GM21526 (cell line): Measurements from ENCODE around the gene TIMM13.
"Not testable (repeated sequence)": the region's sequence is repeated elsewhere in the genome, so short reads cannot be mapped to it uniquely, and the experiment has no call there.

Source experiments
- ATAC-seq: cut with Tn5 transposase; IDR thresholded peaks from one replicate; pipeline ENCODE4 v1.9.1; 2021; ENCODE audit warnings: moderate library complexity; ENCODE audit not compliant: unreplicated experiment, low FRiP score

Gene TIMM13

DNA sequence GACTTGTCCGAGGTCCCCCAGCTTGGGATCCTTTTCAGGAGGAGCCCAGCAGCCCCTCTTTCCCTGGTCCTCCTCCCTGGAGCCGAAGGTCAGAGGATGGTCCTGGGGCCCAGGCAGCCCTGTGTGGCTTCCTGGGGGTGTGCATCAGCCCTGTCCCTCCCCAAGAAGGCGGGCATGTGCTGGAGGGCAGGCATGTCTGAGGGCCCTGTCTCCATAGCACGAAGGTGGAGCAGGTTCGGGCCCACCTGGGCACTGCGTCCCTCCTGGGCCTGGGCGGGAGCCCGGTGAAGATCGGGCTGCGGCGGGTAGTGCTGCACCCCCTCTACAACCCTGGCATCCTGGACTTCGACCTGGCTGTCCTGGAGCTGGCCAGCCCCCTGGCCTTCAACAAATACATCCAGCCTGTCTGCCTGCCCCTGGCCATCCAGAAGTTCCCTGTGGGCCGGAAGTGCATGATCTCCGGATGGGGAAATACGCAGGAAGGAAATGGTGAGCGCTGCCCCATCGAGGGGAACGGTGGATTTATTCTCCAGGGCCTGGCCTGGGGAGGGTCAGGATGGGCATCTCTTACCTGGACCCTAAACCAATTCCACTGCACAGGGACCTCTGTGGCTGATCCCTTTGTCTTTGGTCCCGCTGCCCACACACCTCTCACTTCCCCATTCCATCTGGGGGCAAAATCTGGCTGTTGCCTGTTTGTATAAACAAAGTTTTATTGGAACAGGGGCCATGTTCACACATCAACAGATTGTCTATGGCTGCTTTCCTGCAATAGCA lies 10.9 kb downstream of the TIMM13 start:
- ATAC-seq, result no peak

DNA sequence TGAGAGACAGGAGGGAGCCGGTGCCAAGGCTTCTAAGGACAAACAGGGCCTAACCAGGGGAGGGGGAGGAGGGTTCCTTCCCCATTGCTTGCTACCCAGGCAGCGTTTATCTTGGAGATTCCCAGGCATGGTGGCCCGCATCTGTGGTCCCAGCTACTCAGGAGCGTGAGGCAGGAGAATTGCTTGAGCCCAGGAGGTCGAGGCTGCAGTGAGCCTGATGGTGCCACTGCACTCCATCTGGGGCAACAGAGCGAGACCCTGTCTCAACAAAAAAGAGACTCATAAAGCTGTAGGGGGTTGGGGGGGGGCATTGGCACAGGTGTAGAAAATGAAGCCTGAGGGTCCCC lies 11.4 kb downstream of the TIMM13 start:
- no peak for ATAC-seq

DNA sequence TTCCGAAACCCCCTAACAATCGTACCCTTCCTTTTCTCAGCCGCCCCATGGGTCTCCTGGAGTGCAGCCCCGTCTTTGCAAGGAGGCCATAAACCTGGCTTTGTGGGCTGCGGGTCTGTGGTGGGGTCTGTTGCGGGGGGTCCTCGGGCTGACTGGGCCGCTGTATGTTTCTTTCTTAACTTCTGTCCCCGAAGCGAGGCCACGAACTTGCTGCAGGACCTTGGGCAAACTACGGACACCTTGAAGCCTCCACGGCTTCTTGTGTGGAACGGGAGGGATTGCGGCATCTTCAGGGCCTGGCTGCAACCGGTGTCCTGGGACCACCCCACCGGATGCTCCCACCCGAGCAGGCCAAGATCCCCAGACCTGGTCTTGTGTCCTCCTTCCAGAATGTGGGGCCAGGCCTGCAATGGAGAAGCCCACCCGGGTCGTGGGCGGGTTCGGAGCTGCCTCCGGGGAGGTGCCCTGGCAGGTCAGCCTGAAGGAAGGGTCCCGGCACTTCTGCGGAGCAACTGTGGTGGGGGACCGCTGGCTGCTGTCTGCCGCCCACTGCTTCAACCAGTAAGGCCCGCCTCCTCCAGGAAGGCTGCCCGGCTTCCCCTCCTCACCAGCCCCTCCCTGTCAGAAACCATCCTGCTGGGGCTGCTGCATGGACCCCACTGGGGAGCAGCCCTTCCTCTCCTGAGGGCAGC lies 12.0 kb downstream of the TIMM13 start:
- no peak for ATAC-seq

DNA sequence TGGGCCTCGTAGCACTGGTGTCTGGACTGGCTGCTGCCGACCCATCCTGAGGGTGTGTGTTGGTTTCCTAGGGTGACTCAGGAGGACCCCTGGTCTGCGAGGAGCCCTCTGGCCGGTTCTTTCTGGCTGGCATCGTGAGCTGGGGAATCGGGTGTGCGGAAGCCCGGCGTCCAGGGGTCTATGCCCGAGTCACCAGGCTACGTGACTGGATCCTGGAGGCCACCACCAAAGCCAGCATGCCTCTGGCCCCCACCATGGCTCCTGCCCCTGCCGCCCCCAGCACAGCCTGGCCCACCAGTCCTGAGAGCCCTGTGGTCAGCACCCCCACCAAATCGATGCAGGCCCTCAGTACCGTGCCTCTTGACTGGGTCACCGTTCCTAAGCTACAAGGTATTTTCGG lies 13.8 kb downstream of the TIMM13 start:
- ATAC-seq, result no peak

DNA sequence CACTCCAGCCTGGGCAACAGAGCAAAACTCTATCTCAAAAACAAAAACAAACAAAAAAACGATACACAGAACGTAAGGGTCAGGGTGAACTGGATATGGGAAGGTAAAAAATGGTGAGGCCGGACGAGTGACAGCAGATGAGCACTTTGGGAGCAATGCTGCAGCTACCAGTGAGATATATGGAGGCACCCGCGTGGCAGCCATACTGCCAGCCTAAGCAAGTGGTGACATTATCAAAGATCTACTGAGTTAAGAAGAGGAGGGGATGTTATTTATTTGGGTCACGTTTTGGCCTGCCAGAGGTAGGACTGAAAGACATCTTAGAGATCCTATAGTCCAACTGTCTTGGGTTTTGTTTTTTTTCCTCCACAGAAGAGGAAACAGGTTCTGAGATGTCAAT lies 14.2 kb downstream of the TIMM13 start:
- ATAC-seq, result no peak

DNA sequence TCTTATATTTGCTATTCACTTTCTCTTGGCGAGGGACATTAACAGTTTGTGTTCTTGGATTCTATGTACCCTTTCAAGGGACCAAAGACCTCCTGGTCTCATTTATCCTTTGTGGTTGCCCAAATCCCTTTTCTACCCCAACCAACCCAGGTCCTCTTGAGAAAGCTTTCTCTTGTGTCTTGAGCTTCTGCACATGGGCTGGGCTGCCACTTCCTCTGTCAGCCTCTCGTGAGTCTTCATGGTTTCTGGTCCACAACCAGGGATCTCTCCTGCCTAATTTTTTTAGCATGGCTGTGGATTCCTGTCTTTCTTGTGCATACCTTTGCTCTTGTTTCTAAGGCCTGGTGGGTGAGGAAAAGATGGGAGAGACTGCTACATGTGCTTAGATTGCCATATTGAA lies 14.9 kb downstream of the TIMM13 start:
- no peak for ATAC-seq

DNA sequence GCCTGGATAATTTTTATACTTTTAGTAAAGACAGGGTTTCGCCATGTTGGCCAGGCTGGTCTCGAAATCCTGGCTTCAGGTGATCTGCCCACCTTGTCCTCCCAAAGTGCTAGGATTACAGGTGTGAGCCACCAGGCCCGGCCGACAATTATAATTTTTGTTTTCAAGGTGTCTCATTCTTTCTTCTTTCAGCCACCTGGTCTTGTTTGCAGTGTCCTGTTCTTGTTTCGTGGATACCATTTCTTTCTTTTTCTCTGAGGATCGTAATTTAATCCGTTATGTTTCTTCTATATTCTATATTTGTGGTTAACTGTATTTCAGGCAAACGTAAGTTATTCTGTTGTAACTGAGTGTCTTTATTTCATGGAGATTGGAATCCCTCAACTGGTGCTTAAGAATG lies 15.7 kb downstream of the TIMM13 start:
- no peak for ATAC-seq

DNA sequence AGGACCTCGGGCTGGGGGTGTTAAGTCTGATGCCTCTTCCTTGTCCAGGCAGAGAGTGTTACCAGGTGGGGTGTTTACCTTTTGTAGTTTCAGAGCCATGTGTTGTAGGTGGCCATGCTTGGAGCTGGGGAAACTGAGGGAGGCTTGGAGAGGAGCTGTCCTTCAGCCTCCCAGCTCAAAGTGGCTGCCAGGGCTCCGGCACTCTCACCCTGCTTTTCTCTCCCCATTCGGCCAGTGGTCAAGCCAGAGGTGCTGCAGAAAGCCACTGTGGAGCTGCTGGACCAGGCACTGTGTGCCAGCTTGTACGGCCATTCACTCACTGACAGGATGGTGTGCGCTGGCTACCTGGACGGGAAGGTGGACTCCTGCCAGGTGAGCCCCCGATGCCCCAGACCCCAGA lies 17.4 kb downstream of the TIMM13 start:
- no peak for ATAC-seq

DNA sequence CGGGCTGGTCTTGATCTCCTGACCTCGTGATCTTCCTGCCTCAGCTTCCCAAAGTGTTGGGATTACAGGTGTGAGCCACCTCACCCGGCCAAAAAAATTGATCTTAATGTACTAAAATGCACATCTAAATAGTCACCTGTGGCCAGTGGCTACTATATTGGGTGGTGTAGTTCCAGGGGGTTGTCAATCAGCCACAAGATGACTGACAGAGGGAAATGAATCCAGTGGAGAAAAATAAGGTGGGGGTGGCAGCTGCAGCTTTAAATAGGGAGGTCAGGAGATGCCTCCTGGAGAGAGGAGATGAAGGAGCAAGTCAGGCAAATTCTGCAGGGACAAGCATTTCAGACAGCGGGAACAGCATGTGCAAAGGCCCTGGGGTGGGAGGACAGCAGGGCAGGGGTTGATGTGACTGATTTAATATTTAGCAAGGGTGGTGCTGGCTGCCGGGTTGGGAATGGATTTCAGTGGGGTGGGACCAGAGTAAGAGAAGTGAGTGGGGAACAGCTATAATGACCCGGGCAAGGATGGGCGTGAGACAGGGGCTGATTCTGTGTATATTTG lies 18.0 kb downstream of the TIMM13 start:
- ATAC-seq, result no peak

DNA sequence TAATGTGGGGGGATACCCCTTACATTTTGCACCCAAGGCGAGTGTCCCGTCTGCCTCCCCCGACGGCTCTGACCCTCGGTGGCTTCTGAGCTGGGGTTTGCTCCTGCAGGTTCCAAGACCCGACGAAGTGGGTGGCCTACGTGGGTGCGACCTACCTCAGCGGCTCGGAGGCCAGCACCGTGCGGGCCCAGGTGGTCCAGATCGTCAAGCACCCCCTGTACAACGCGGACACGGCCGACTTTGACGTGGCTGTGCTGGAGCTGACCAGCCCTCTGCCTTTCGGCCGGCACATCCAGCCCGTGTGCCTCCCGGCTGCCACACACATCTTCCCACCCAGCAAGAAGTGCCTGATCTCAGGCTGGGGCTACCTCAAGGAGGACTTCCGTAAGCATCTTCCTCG lies 19.1 kb downstream of the TIMM13 start:
- no peak for ATAC-seq

DNA sequence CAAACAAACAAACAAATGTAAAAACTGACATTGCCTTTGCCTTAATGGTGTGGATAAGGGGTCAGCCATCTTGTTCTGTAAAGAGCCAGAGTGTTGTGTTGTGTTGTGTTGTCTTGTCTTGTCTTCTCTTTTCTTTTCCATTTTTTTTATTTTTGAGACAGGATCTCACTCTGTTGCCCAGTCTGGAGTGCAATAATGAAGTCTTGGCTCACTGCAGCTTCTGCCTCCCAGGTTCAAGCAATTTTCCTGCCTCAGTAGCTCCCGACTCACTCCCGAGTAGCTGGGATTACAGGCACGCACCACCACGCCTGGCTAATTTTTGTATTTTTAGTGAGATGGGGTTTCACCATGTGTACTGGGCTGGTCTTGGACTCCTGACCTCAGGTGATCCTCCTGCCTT lies 27.8 kb downstream of the TIMM13 start:
- no peak for ATAC-seq

DNA sequence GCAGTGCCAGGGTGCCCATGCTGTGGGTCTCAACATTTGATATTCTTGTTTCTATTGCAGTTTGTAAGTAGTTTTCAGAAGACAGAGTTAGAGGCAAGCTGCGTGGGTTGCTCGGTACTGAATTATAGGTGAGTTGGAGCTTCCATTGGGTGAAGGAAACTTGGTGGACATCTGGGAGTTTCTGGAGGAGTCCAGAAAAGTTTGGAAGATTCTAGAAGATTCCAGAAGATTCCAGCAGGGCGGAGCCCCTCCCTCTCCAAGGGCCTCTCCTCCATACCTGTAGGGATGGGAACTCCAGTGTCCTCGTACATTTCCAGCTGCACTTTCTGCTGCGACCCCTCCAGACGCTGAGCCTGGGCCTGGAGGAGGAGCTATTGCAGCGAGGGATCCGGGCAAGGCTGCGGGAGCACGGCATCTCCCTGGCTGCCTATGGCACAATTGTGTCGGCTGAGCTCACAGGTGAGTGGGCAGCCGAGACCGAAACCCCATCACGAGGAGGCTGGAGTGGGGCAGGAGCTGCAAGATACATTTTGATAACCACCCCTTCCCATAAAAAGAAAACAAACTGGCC lies 28.6 kb downstream of the TIMM13 start:
- ATAC-seq, result no peak

DNA sequence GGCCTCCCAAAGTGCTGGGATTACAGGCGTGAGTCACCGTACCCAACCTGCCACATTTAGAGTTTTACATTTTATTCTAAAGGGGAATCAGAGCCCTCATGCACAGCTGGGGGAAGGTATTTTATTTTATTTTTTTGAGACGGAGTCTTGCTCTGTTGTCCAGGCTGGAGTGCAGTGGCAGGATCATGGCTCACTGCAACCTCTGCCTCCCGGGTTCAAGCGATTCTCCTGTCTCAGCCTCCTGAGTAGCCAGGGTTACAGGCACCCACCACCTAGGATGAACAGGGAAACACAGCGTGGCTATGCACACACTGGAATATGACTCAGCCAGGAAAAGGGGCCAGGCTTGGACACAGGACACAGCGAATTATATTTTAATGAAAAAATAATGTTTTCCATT lies 30.2 kb downstream of the TIMM13 start:
- ATAC-seq, result not testable (repeated sequence)

DNA sequence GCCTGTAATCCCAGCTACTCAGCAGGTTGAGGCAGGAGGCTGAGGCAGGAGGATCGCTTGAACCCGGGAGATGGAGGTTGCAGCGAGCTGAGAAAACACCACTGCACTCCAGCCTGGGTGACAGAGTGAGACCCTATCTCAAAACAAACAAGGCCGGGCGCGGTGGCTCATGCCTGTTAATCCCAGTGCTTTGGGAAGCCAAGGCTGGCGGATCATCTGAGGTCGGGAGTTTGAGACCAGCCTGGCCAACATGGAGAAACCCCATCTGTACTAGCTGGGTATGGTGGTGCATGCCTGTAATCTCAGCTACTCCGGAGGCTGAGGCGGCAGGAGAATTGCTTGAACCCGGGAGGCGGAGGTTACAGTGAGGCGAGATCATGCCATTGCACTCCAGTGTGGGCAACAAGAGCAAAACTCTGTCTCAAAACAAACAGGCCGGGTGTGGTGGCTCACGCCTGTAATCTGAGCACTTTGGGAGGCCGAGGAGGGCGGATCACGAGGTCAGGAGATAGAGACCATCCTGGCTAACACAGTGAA lies 32.0 kb downstream of the TIMM13 start:
- ATAC-seq, result not testable (repeated sequence)

DNA sequence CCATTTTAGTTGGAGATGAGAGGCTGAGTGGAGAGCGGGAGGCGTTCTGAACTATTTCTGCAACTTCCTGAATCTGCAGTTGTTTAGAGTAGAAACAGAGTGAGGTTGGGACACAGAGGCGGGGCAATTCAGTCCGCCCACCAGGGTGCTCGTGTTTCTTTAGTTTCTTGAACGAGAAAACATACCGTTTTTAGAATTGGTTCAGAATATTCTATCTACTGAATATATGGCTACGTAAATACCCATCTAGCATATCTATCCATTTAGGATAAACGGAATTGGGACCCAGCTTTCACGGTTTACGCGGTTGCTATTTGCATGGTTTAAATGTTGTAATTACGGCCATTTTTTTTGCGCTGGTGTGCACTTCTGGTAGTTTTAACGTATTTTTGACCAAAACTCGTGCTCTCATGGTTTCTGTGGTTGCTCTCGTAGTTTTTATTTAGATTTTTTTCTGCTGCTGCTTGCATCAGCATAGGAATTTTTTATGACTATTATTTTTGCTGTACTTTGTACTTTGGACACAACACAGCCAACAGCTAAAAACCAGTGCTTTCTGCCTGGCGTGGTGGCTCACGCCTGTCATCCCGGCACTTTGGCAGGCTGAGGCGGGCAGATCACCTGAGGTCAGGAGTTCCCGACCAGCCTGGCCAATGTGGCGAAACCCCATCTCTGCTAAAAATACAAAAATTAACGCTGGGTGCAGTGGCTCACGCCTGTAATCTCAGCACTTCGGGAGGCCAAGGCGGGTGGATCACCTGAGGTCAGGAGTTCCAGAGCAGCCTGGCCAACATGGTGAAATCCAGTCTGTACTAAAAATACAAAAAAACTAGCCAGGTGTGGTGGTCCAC lies 32.7 kb downstream of the TIMM13 start:
- ATAC-seq, result no peak

DNA sequence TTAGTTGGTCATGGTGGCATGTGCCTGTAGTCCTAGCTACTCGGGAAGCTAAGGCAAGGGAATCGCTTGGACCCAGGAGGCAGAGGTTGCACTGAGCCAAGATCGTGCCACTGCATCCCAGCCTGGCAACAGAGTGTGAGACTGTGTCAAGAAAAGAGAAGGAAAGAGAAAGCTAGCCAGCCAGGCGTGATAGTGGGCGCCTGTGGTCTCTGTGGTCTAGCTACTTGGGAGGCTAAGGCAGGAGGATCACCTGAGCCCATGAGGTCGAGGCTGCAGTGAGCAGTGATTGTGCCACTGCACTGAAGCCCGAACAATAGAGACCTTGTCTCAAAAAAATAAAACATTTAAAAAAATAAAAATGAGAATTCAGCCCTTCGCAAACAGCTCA lies 33.3 kb downstream of the TIMM13 start:
- no peak for ATAC-seq

DNA sequence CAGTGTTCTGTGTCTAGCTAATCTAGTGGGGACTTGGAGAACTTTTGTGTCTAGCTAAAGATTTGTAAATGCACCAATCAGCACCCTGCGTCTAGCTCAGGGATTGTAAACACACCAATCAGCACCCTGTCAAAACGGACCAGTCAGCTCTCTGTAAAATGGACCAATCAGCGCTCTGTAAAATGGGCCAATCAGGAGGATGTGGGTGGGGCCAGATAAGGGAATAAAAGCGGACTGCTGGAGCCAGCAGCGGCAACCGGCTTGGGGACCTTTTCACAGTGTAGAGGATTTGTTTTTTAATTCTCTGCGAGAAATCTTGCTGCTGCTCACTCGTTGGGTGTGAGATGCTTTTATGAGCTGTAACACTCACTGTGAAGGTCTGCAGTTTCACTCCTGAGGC lies 34.5 kb downstream of the TIMM13 start:
- not testable (repeated sequence) for ATAC-seq

DNA sequence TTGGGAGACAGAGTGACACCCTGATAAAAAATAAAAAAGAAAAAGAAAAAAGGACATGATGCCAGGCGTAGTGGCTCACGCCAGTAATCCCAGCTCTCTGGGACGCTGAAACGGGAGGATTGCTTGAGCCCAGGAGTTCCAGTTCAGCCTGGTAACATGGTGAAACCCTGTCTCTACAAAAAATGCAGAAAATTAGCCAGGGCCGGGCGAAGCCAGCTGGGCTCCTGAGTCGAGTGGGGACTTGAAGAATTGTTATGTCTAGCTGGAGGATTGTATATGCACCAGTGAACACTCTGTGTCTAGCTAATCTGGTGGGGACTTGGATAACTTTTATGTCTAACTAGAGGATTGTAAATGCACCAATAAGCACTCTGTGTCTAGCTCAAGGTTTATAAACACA lies 35.0 kb downstream of the TIMM13 start:
- no peak for ATAC-seq

DNA sequence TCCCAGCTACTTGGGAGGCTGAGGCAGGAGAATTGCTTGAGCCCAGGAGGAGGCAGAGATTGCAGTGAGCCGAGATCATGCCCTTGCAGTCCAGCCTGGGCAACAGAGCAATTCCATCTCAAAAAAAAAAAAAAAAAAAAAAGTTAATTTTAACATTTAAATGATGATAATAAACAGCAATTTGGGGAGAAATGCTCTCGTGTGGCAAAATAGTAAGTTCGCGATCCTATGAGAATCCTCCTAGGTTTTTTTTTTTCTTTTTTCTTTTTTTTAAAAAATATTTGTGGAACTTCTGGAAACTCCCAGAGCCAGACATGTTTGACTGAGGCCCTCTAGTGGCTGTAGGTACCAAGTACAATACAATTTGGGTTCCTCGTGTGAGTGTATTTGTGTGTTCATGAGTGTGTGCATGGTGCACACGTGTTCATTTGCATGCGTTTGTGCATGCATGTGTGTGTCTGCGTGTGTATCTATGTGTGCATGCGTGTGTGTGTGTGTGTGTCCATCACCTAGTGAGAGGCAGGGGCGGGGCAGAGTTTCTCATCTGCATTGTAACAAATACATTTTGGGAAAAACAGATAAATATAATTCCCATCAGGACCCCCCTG lies 36.2 kb downstream of the TIMM13 start:
- ATAC-seq, result no peak

DNA sequence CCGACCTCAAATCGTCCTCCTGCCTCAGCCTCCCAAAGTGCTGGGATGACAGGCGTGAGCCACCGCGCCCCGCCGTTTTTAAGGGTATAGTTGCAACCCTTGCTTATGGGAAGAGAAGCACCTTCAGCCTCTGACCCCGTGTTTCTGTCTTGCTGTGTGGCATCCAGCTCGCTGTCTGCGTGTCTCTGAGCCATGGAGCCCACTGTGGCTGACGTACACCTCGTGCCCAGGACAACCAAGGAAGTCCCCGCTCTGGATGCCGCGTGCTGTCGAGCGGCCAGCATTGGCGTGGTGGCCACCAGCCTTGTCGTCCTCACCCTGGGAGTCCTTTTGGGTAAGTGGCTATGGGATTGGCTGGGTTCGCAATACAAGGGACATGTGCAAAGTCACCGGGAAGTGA lies 37.8 kb downstream of the TIMM13 start:
- ATAC-seq, result no peak
